ENCODE results near the gene RPA3.

RPA3 gene

DNA sequence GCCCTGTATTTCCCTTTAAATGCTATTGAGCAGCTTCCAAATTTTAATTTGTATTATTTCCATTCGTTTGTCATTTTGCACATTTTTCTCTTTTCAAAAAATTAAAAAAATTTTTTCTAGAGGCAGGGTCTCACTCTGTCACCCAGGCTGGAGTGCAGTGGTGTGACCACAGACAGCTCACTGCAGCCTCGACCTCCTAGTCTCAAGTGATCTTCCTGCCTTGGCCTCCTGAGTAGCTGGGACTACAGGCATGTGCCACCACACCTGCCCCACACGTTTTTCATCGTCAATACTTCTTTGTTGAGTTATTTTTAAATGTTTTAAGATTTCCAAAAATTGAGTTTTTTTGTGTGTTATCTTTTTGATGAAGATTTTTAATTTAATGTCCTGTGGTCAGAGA, 4.7 kb downstream of the RPA3 start:
- no peak for DNase-seq (ENCODE audit: extremely low read depth, low read depth)
- no peak overlapping the region for H3K4me3 ChIP-seq (replicated peaks; ENCODE audit: low read depth, low read length)
- TF ChIP-seq, protein P1, sequence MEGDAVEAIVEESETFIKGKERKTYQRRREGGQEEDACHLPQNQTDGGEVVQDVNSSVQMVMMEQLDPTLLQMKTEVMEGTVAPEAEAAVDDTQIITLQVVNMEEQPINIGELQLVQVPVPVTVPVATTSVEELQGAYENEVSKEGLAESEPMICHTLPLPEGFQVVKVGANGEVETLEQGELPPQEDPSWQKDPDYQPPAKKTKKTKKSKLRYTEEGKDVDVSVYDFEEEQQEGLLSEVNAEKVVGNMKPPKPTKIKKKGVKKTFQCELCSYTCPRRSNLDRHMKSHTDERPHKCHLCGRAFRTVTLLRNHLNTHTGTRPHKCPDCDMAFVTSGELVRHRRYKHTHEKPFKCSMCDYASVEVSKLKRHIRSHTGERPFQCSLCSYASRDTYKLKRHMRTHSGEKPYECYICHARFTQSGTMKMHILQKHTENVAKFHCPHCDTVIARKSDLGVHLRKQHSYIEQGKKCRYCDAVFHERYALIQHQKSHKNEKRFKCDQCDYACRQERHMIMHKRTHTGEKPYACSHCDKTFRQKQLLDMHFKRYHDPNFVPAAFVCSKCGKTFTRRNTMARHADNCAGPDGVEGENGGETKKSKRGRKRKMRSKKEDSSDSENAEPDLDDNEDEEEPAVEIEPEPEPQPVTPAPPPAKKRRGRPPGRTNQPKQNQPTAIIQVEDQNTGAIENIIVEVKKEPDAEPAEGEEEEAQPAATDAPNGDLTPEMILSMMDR (IDR thresholded peaks at IDR 0.05; ENCODE audit: low read depth, low read length, missing control alignments), result no peak

DNA sequence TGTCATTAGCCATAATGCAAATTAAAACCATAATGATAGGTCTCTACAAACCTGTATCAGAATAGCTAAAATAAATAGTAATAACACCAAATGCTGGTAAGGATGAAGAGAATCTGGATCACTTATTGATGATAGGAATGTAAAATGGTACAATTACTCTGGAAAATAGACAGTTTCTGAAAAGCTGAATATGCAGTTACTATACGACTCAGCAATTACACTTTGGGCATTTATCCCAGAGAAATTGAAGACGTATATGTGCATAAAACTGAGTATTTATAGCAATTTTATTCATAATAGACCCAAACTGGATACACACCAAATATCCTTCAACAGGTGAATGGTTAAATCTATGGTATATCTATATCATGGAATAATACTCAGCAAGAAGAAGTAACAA, 7.9 kb downstream of the RPA3 start:
- TF ChIP-seq, protein P1 (IDR thresholded peaks at IDR 0.05; ENCODE audit: low read depth, low read length, missing control alignments), result no peak
- H3K4me3 ChIP-seq (replicated peaks; ENCODE audit: low read depth, low read length), result no peak overlapping the region
- no peak for DNase-seq (ENCODE audit: extremely low read depth, low read depth)

DNA sequence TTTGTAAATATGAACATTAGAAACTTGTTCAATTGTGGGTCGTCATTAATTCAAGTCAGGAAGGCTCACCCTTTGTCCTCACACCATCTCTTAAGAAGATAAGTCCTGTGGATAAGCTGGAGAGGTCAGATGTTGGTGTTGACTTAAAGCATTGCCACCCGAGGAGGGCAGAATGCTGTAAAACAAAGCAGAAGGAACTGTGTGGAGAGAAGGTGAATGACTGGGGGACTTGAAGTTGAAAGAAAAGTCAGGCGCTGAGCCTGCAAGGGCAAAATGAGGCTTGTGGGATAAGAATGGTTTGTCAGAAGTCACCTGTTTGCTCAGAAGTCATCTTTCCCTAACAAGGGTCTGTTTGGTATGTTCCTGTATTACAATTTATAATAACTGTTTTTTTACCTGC, 9.1 kb downstream of the RPA3 start:
- no peak overlapping the region for H3K4me3 ChIP-seq (replicated peaks; ENCODE audit: low read depth, low read length)
- DNase-seq (ENCODE audit: extremely low read depth, low read depth), result no peak
- TF ChIP-seq, protein P1 (IDR thresholded peaks at IDR 0.05; ENCODE audit: low read depth, low read length, missing control alignments), result no peak

DNA sequence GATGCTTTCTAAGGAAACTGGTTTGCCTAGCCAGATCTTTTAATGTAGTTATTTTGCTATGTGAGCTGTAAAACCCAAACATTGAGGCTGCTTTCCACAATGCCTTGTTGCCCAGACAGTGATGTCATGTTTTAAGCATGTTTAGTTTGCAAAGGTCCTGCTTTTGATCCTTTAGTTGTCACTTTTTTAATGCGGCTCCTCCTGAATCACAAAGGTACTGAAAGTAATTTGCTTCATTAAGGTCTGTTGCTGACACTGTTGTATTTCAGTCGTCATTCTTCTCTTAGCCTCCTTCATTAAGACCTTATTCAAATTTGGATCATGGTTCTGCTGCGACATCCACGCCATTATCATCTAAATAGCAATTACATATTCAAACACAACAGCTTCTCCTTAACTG, 10.6 kb downstream of the RPA3 start:
- H3K4me3 ChIP-seq (replicated peaks; ENCODE audit: low read depth, low read length), result no peak overlapping the region
- TF ChIP-seq, protein P1 (IDR thresholded peaks at IDR 0.05; ENCODE audit: low read depth, low read length, missing control alignments), result no peak
- no peak for DNase-seq (ENCODE audit: extremely low read depth, low read depth)

DNA sequence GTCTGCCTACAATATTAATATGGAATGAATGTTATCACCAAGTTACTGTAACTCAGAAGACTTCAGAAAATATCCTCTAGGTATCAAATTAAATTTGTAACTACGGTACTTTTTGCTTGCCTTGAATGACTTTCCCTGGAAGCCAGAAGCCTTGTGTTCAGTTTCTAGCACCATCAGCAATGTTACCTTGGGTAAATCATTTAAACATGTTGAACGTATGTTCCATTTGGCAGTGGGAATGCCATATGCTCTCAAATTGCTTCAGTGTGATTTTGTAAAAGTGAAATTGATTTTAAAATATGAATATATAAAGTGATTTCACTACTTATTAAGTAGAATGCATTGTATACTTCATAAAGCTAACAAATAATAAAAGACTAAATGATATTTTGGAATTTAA, 11.2 kb downstream of the RPA3 start:
- no peak overlapping the region for H3K4me3 ChIP-seq (replicated peaks; ENCODE audit: low read depth, low read length)
- TF ChIP-seq, protein P1 (IDR thresholded peaks at IDR 0.05; ENCODE audit: low read depth, low read length, missing control alignments), result no peak
- no peak for DNase-seq (ENCODE audit: extremely low read depth, low read depth)

DNA sequence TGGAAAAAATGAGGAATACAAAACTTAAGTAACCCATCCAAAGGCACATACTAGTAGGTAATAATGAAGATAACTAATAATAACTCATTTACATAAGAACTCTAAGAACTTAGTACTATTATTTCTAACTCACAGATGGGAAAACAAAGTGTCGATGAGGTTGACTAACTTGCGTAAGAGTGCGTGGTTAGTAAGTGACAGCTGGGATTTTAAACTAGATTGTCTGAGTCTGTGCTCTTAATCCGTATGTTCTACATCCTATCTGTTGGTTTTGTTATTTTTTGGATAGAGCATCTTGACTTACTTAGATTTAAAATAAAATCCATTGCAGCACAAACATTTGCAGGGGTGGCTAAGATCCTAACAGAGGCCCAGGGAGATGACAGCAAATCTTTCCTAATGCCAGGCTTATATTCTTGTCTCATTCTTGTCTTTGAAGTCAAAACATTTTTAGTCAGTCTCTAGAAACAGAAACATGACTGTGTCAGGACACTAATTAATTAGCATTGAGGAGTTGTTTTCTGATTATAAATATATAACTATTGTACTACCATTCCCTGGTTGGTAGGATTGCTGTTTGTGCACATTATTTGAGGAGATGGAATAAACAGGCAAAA, 11.7 kb downstream of the RPA3 start:
- TF ChIP-seq, protein P1 (IDR thresholded peaks at IDR 0.05; ENCODE audit: low read depth, low read length, missing control alignments), result no peak
- no peak overlapping the region for H3K4me3 ChIP-seq (replicated peaks; ENCODE audit: low read depth, low read length)
- no peak for DNase-seq (ENCODE audit: extremely low read depth, low read depth)

DNA sequence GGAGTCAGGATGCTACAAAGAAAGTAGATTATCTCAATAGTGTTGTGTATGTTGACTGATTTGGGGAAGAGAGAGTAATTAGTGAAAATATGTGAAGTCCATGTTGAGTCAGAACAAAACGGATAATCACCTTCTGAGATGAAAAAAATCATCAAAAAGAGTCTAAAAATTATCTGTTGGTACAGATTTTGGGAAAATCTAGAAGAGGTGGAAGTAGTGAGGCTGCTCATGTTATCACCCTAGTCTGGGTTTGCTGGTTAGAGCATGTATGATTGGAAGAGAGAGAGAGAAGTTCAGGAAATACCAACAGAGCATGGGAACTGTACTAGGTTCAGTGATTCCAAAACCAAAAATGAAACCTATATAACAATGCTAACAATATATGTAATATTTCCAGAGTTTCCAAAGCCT, 12.3 kb downstream of the RPA3 start:
- TF ChIP-seq, protein P1 (IDR thresholded peaks at IDR 0.05; ENCODE audit: low read depth, low read length, missing control alignments), result no peak
- no peak for DNase-seq (ENCODE audit: extremely low read depth, low read depth)
- no peak overlapping the region for H3K4me3 ChIP-seq (replicated peaks; ENCODE audit: low read depth, low read length)

All from HFF-Myc (cell line).